Activated T-helper 2 cell treated with anti-CD3 and anti-CD28 coated beads, Interferon-gamma antibody, Interleukin-2, Interleukin-4, amounts not matched to agents 10 μg/mL and 5 μg/mL and 100 μg/mL, durations not matched to agents 14 hours and 24 hours and 36 hours (primary cell): ENCODE measurements around the gene SV2B. TPM values are rescaled to one million over a fixed set of nuclear protein-coding genes. Genes with fewer than 3 reads are reported as not detected.
"Not testable (repeated sequence)": the region's sequence is repeated elsewhere in the genome, so short reads cannot be mapped to it uniquely, and the experiment has no call there.

Experiments used
- DNase-seq: peaks from one replicate; pipeline ENCODE4 v3.0.0; 2021; ENCODE audit warnings: low spot score
- H3K27ac Mint-ChIP-seq: one replicate; pipeline ENCODE4 v1.8.0; 2021; ENCODE audit warnings: mixed read lengths
- H3K27me3 Mint-ChIP-seq: one replicate; pipeline ENCODE4 v1.8.0; 2021; ENCODE audit warnings: low read depth, mixed read lengths
- H3K36me3 Mint-ChIP-seq: one replicate; pipeline ENCODE4 v1.8.0; 2021; ENCODE audit warnings: low read depth, mixed read lengths
- H3K4me1 Mint-ChIP-seq: one replicate; pipeline ENCODE4 v1.8.0; 2021; ENCODE audit warnings: low read depth, mixed read lengths
- H3K4me3 Mint-ChIP-seq: one replicate; pipeline ENCODE4 v1.8.0; 2021; ENCODE audit warnings: low read depth, mild to moderate bottlenecking, moderate library complexity, mixed read lengths
- H3K9me3 Mint-ChIP-seq: one replicate; pipeline ENCODE4 v1.8.0; 2021; ENCODE audit warnings: mixed read lengths
- intact Hi-C: fragments of 100-400 bp; cut with micrococcal nuclease; formaldehyde crosslinking; loops from one replicate; pipeline ENCODE4 v1.15.1; 2023
- total RNA-seq: library from RNA; stranded (reverse); gene quantifications from 2 replicates; pipeline ENCODE4 v1.2.3, GENCODE V29; 2022

Gene SV2B
- total RNA-seq, 1 donor from 2014 or later: 0.02 TPM

DNA sequence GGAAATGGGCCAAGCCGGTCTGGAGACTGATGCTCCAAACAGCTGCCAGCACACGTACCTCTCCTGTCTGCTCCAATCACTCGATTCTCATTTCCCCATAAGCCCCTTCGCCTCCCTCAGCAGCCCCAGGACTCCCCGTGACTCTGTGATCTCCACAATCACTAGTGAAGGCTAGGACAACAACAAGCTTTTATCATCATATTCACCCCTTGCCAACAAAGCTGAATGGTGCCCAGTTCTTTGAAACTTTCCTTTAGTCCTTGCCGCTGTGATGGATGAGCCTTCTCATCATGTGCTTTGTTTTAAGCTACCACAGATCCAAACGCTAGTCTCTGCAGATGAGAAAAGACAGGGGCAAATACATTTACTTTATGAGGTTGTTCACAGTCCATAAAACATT lies 242.0 kb downstream of the SV2B start:
- no peaks in the 10 kb centered on the region for H3K9me3 Mint-ChIP-seq
- no peak overlapping the region for H3K4me3 Mint-ChIP-seq
- H3K27ac Mint-ChIP-seq: no peak overlapping the region
- no peaks in the 10 kb centered on the region for H3K36me3 Mint-ChIP-seq
- no peaks in the 10 kb centered on the region for H3K4me1 Mint-ChIP-seq
- H3K27me3 Mint-ChIP-seq: peaks cover 17% of the 10 kb centered on the region
- DNase-seq: no peak
- intact Hi-C loops: no loop called here

DNA sequence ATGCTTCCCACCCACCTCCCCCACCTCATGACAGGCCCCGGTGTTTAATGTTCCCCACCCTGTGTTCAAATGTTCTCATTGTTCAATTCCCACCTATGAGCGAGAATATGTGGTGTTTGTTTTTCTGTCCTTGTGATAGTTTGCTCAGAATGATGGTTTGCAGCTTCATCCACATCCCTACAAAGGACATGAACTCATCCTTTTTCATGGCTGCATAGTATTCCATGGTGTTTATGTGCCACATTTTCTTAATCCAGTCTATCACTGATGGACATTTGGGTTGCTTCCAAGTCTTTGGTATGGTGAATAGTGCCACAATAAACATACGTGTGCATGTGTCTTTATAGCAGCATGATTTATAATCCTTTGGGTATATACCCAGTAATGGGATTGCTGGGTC lies 244.9 kb downstream of the SV2B start:
- H3K36me3 Mint-ChIP-seq, intact Hi-C loops, DNase-seq, H3K27ac Mint-ChIP-seq, H3K4me3 Mint-ChIP-seq, H3K4me1 Mint-ChIP-seq, H3K9me3 Mint-ChIP-seq: not testable (repeated sequence)
- peaks cover 13% of the 10 kb centered on the region for H3K27me3 Mint-ChIP-seq

DNA sequence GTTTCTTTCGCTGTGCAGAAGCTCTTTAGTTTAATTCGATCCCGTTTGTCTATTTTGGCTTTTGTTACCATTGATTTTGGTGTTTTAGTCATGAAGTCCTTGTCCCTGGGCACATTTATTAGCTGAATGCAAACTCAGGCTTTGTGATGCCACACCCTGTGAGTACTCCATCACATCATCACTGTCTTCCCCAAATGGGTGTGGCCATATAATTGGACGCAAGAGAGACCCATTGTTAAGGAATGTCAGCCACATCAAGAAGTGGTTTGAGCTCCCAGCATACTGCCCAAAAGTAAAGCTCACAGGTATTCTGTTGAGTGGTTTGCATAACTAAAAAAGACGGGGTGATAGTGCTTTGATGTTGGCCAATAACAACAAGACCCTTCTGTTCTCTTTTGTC lies 245.7 kb downstream of the SV2B start:
- peaks cover 3% of the 10 kb centered on the region for H3K4me1 Mint-ChIP-seq
- H3K27ac Mint-ChIP-seq: no peak overlapping the region
- no peak for DNase-seq
- H3K27me3 Mint-ChIP-seq: peaks cover 15% of the 10 kb centered on the region
- intact Hi-C loops: no loop called here
- H3K9me3 Mint-ChIP-seq: no peaks in the 10 kb centered on the region
- no peaks in the 10 kb centered on the region for H3K36me3 Mint-ChIP-seq
- H3K4me3 Mint-ChIP-seq: no peak overlapping the region

DNA sequence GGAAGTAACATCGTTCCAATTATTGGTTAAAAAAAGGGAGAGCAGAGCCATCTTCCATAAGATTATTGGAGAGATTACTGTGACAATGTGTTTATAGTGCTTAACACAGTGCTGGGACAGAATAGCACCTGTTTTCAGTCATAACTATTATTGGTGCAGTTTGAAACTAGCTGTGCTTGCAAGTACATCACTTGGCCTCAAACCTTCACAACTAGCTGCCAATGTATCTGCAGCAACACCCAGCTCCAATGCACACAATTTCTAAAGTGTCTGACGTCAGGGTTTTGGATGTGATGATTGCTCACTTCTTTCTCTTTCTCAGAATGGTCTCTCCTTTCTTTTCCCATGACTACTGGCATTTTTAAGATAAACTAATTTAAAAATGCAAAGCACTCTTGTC lies 246.2 kb downstream of the SV2B start:
- intact Hi-C loops: no loop called here
- Mint-ChIP-seq H3K36me3 (no peaks in the 10 kb centered on the region), H3K4me1 (peaks cover 3% of the 10 kb centered on the region), H3K27me3 (peaks cover 15% of the 10 kb centered on the region), H3K27ac (no peak overlapping the region), H3K4me3 (no peak overlapping the region), H3K9me3 (no peaks in the 10 kb centered on the region)
- no peak for DNase-seq

DNA sequence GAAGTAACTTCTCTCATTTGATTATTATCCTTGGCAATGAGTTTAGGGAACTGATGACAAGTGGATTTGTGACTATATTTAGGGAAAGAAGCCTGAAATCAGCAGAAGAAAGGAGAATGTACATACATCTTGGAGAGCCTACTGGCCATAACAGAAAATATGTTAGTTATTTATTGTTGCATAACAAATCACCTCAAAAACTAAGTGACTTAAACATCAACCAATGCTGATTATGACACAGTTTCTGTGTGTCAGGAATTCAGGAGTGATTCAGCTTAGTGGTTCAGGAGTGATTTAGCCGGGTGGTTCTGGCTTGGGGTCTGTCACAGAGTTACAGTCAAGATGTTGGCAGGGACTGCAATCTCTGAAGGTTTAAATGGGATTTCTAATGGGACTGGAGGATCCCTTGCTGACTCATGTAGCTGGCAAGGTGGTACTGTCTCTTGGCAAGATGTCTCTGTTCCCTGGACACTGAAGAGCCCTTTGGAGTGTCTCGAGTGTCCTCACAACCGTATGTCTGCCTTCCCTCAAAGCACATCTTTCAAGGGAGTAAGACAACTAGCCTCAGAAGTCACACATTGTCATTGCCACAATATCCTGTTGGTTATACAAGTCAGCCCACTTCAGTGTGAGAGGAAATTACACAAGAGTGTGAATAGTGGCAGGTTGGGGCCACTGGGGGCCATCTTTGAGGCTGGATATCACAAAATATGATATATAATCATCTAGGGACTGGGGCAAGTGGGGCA lies 248.9 kb downstream of the SV2B start:
- Mint-ChIP-seq H3K4me1 (peaks cover 3% of the 10 kb centered on the region), H3K27me3 (peaks cover 11% of the 10 kb centered on the region), H3K36me3 (no peaks in the 10 kb centered on the region), H3K4me3 (no peak overlapping the region), H3K9me3 (no peaks in the 10 kb centered on the region), H3K27ac (no peak overlapping the region)
- DNase-seq: no peak
- intact Hi-C loops: no loop called here

Other genes with a start within 250 kb of the SV2B start
- gene FURIN, start 231.7 kb upstream of the SV2B start, total RNA-seq: 564 and 570 TPM in 2 replicates
- 51.9 and 55.8 TPM in 2 replicates for gene FES, start 215.8 kb upstream of the SV2B start, total RNA-seq
- gene MAN2A2, start 197.0 kb upstream of the SV2B start, total RNA-seq: 200 and 201 TPM in 2 replicates
- gene HDDC3, start 167.7 kb upstream of the SV2B start, total RNA-seq: 38.6 and 43.0 TPM in 2 replicates
- 74.1 and 75.7 TPM in 2 replicates for gene UNC45A, start 165.0 kb upstream of the SV2B start, total RNA-seq
- gene RCCD1, start 145.4 kb upstream of the SV2B start, total RNA-seq: 30.1 and 31.0 TPM in 2 replicates
- gene PRC1, start 105.7 kb upstream of the SV2B start, total RNA-seq: 91.8 and 95.2 TPM in 2 replicates
- gene VPS33B, start 77.7 kb upstream of the SV2B start, total RNA-seq: 19.2 and 22.4 TPM in 2 replicates